K562 (cell line): ENCODE results near the gene CRKL. TPM values are rescaled to one million over a fixed set of nuclear protein-coding genes. Genes with fewer than 3 reads are reported as not detected.

Experiments
- CLOCK ChIP-seq: fragments of 250-450 bp; sonication (Bioruptor Pico); IDR thresholded peaks from 2 replicates; pipeline ENCODE4 v1.4.0; 2020; ENCODE audit warnings: mild to moderate bottlenecking, moderate library complexity, borderline replicate concordance
- E2F3 ChIP-seq: fragments of 250-450 bp; sonication (Bioruptor Pico); IDR thresholded peaks from 2 replicates; pipeline ENCODE4 v1.4.0; 2020; ENCODE audit warnings: mild to moderate bottlenecking
- HMGXB4 ChIP-seq: sonication (generic); formaldehyde crosslinking; IDR thresholded peaks from 2 replicates; pipeline ENCODE4 v1.8.1; 2023; ENCODE audit warnings: mild to moderate bottlenecking, missing genetic modification reagents
- LEF1 ChIP-seq: fragments of 450-650 bp; IDR thresholded peaks from 2 replicates; pipeline ENCODE4 v1.6.1; 2016; ENCODE audit warnings: mild to moderate bottlenecking
- SIRT6 ChIP-seq: IDR thresholded peaks from one replicate; pipeline ENCODE4 v1.6.1; 2012; ENCODE audit warnings: low read depth, mild to moderate bottlenecking, control low read depth, inconsistent platforms, low read length, moderate library complexity
- polyA plus RNA-seq, 8 experiments: library from polyadenylated mRNA; depleted of rRNA in 4 of 8; stranded (reverse) in 5 of 8; unstranded in 3 of 8; fragments of >200 nt; fragmentation: Nextera tagmentation in 2 of 8; fragmentation: Illumina TruSeq in 1 of 8; extraction: Ambion mirVana in 2 of 8; extraction: Trizol in 1 of 8; gene quantifications; 2 replicates each; pipeline versions ENCODE4 v1.2.1 to v1.2.3, GENCODE V29; 2011 to 2014; ENCODE audit warnings: inconsistent platforms in 1 of 8, missing spikeins in 1 of 8
- total RNA-seq, 7 experiments: library from RNA; depleted of rRNA in 6 of 7; stranded (reverse); fragments of >200 nt in 6 of 7; fragmentation: Illumina TruSeq in 2 of 7; extraction: Trizol in 2 of 7; gene quantifications; 2 replicates each; pipeline versions ENCODE4 v1.2.1 to v1.2.3, GENCODE V29; 2011 to 2021; ENCODE audit warnings: low replicate concordance in 1 of 7
- TF ChIP-seq, protein P1 (sequence below): fragments of 200-800 bp; sonication (Bioruptor generic); IDR thresholded peaks from 2 replicates; pipeline ENCODE4 v1.6.1; 2017; ENCODE audit warnings: missing genetic modification characterization, missing compliant biosample characterization

The CRKL gene
- total and polyA plus RNA-seq, 9 of the 15 experiments (the other 6 are each of a cell fraction or from before 2014, with no cell fraction given): 100 to 263 (median 124) TPM

GRCh38 chr22:20985720-20986119 lies 68.5 kb downstream of the CRKL start (continued):
- TF ChIP-seq, protein P1, sequence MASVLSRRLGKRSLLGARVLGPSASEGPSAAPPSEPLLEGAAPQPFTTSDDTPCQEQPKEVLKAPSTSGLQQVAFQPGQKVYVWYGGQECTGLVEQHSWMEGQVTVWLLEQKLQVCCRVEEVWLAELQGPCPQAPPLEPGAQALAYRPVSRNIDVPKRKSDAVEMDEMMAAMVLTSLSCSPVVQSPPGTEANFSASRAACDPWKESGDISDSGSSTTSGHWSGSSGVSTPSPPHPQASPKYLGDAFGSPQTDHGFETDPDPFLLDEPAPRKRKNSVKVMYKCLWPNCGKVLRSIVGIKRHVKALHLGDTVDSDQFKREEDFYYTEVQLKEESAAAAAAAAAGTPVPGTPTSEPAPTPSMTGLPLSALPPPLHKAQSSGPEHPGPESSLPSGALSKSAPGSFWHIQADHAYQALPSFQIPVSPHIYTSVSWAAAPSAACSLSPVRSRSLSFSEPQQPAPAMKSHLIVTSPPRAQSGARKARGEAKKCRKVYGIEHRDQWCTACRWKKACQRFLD (CRISPR knock-in tag): no peak
- TF ChIP-seq LEF1 (no peak), SIRT6 (no peak), HMGXB4 (CRISPR knock-in tag) (0 out of 2 replicates have a peak, but pooled peaks have one; percentile 30), E2F3 (CRISPR knock-in tag) (peak; percentile 65; the same call in 1 of the 2 replicates), CLOCK (CRISPR knock-in tag) (no peak)
